Gastroesophageal sphincter (tissue), 3 donors: Measurements from ENCODE around the gene CDH1.

Source experiments
- POLR2A ChIP-seq, 2 donors: fragments of 450-650 bp; IDR thresholded peaks; one replicate each; pipeline ENCODE4 v1.6.1; 2017; ENCODE audit warnings: antibody characterized with exemption in 2 of 2, mild to moderate bottlenecking in 2 of 2, moderate library complexity in 1 of 2
- TF ChIP-seq, protein P1 (sequence below), 4 experiments: fragments of 200-600 bp in 2 of 4; fragments of 450-650 bp in 2 of 4; sonication (generic) in 1 of 4; IDR thresholded peaks; one replicate each; pipeline ENCODE4 v1.5.1; 2017 to 2019; ENCODE audit warnings: antibody characterized with exemption in 4 of 4, mild to moderate bottlenecking in 2 of 4, moderate library complexity in 2 of 4

GRCh38 chr16:68695575-68695974, 41.5 kb upstream of the CDH1 start:
- no peak for TF ChIP-seq POLR2A (IDR thresholded peaks at IDR 0.05)
- TF ChIP-seq, protein P1, sequence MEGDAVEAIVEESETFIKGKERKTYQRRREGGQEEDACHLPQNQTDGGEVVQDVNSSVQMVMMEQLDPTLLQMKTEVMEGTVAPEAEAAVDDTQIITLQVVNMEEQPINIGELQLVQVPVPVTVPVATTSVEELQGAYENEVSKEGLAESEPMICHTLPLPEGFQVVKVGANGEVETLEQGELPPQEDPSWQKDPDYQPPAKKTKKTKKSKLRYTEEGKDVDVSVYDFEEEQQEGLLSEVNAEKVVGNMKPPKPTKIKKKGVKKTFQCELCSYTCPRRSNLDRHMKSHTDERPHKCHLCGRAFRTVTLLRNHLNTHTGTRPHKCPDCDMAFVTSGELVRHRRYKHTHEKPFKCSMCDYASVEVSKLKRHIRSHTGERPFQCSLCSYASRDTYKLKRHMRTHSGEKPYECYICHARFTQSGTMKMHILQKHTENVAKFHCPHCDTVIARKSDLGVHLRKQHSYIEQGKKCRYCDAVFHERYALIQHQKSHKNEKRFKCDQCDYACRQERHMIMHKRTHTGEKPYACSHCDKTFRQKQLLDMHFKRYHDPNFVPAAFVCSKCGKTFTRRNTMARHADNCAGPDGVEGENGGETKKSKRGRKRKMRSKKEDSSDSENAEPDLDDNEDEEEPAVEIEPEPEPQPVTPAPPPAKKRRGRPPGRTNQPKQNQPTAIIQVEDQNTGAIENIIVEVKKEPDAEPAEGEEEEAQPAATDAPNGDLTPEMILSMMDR (IDR thresholded peaks at IDR 0.05), result no peak
